GM19452 (cell line): ENCODE measurements around the gene FHOD3.

ENCODE experiments used
- ATAC-seq: cut with Tn5 transposase; IDR thresholded peaks from one replicate; pipeline ENCODE4 v1.9.1; 2021; ENCODE audit not compliant: unreplicated experiment

Gene FHOD3

GRCh38 chr18:36649205-36649604, 351.7 kb downstream of the FHOD3 start:
- ATAC-seq: no peak

DNA sequence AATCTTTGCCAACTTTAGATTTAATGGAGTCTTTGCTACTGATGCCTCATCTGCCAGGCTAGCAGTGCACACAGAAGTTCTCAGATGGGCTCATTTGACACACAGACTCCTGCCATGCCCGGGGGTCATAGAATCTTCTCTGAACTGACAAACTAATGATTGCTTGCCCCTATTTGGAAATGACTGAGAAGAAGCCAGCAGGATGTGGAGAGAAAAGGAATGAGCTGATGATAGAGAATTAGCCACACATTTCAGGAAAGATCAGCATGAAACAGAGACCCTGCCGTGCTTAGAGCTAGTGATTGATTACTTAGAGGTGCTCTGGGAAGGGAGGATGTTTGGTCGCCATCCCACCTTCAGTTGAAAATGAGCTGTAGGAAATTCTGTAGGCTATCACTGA, 352.8 kb downstream of the FHOD3 start:
- no peak for ATAC-seq

DNA sequence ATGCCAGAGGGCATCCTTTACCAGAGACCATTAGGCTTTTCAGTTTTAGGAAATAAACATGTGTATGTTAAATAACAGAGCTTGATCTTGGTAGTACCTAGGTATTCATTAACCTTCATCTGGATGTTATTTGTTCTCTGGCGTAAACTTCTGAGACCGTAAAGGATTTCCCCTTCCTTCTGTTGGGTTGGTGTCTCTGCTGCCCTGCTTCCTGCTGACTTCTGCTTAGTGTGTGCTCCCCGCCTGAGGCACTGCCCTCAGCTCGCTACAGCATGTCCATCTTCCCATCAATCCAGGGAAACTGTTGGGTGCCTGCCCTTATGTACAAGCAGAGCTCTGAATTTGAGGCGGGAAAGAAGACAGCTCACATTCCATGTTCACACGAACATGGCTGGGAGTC, 353.4 kb downstream of the FHOD3 start:
- ATAC-seq: peak; percentile 73

DNA sequence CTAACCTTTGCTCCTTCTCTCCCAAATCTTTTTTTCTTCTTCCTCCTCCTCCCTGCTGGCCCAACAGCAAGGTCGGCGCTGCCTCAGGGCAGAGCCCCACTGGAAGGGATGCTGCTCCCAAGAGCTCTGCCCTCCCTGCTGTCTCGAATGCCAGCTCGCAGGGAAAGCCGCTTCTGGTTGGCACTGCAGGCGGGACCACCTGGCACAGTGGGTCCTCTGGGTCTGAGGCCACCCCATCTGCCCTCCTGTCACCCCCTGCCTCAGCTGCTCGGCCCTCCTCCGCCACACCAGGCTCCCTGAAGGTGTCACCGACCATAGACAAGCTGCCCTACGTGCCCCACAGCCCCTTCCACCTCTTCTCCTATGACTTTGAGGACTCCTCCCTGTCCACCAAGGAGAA, 355.0 kb downstream of the FHOD3 start:
- ATAC-seq: no peak

DNA sequence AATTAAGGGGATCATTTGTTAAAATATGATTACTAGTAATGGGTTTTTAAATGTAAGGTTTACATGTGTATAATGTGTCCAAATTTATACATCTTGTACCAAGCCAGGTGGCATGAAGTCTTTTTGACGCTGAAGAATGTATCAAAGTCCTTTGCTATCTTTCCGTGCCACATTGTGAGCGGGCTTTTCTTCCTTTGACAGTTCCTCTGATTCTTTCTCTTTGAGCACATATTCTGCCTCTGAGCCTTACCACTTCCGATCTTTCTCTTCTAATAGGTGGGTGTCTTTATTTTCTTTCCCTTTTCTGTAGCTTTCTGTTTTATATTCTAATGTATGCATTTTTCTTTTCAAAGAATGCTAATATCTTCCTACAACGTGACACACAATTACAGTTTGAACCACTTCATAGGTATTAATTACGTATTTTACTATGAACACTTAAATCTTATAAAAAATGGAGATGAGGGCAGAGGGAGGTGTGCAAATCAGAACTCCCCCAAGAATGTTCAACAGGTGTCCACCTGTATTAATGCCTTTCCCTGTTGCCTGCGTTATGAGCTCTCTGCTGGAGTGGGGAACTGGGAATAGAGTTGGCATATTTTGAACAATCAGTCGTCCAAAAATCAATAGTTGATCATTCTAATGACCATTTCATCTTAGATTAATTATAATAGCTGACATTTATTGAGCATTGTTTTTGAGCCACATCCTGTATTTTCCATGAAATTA, 355.8 kb downstream of the FHOD3 start:
- ATAC-seq: no peak

GRCh38 chr18:36653870-36654269, 356.4 kb downstream of the FHOD3 start:
- no peak for ATAC-seq

GRCh38 chr18:36655074-36655473, 357.6 kb downstream of the FHOD3 start:
- no peak for ATAC-seq

- no peak for ATAC-seq
These were observed 358.4 kb downstream of the FHOD3 start for GRCh38 chr18:36655930-36656329.

DNA sequence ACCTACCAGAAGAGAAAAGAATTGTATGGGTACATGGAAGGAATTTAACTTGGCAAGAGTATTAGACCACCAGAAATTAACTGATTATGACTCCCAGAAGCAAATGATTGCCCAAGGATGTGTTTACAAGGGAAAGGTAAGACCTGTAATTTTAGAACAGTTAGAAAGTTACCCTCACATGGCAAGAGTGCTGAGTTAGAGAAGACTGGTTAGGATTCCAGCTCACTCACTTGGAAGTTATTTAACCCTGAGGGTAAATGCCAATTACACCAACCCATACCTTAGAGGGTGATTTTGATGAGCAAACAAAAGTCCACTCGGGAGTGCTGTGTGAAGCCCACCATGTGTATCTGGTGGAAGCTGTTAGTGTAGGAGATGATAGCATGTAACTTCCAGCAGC, 361.1 kb downstream of the FHOD3 start:
- ATAC-seq: no peak

GRCh38 chr18:36660311-36660710, 362.8 kb downstream of the FHOD3 start:
- no peak for ATAC-seq

DNA sequence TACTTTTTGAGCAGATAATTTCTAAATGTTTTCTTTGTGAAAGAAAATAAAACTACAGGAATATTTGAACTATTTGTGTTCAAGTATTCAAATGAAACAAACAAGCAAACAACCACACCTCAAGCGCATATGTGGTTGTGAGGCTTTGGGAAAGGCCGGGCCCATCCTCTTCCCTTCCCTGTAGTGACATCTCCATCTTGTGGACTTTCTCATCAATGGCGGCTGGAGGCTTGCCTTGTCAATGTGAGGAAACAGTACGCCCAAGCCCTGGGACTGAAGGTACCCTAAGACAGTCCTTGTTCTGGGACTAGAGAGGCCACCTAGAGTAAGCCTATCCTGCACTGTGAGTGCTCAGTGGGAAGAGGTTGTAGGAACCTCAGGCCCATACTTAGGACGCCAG, 364.5 kb downstream of the FHOD3 start:
- ATAC-seq: no peak

DNA sequence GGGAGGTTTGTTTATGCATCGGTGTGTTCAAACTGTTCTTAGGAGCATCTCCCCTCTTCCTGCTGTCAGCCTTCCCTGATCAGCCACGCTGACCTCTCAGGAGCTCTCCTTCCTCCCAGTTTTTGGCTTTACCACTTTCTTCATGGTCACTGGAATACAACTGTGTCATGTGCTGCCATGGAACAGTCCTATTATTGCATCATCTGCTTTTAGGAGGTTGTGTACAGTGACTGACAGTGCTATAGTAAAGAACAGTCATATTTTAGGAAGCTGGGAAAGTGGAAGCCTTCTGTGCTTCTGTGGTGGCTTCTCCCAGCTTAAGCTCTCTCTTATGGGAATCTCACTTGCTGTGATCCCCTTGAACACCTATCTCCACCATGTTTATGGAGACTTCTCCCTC, 365.8 kb downstream of the FHOD3 start:
- ATAC-seq: no peak

DNA sequence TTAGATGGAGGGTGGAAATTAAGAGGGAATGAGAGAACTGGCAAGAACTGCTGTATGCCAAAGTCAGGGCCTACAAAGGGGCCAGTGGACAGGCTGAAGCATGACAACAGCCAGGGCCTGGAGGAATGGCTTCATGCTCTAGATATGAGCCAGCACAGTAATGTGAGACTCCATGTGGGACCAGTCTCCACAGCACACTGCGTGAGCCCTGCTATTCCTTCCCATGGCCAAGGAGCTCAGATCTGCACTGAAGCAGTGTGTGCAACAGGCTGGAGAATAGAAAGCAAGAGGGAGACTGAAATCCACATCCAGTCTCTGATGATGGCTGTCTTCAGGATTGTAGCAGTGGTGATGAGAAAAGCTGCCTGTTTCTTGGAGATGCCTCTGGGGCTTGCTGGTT, 368.4 kb downstream of the FHOD3 start:
- ATAC-seq: no peak

GRCh38 chr18:36667811-36668210, 370.3 kb downstream of the FHOD3 start:
- ATAC-seq: no peak

- no peak for ATAC-seq
These were observed 370.8 kb downstream of the FHOD3 start for GRCh38 chr18:36668349-36668748.

- ATAC-seq: peak; percentile 75
These were observed 375.2 kb downstream of the FHOD3 start for GRCh38 chr18:36672437-36673344.

GRCh38 chr18:36673452-36673851, 375.9 kb downstream of the FHOD3 start:
- ATAC-seq: no peak

- no peak for ATAC-seq
These were observed 377.6 kb downstream of the FHOD3 start for GRCh38 chr18:36675076-36675475.

DNA sequence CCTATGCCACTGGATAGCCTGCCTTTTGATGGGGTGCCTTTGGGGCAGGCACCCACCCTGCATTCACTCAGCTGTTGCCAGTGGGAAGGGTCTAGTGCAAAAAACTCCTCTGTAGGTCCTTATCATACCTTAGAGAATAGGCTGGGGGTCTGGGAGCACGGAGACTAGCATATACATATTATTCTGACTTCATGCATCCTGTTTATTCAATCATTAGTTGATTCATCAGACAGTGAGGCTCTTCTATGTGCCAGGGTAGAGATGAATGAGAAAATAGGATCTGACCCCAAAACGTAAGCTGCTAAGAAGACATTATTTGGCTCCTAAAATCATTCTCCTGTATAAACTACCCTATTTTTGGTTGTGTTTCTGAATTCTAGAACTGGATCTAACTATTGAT, 378.0 kb downstream of the FHOD3 start:
- ATAC-seq: no peak

DNA sequence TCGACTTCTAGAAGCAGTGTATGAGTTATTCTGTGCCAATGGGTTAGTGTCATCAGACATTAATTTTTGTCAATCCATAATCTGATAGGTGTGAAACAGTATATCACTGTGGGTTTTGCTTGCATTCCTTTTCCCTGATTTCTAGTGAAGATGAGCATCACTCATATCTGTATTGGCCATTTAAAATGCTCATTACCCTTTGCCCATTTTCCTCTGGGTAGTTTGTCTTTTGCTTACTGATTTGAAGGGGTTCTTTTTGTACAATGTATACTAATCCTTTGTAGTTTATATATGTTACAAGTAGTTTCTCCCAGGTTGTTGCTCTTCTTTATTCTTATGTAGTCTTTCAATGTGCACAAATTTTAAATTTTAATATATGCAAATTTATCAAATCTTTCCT, 379.1 kb downstream of the FHOD3 start:
- ATAC-seq: no peak

DNA sequence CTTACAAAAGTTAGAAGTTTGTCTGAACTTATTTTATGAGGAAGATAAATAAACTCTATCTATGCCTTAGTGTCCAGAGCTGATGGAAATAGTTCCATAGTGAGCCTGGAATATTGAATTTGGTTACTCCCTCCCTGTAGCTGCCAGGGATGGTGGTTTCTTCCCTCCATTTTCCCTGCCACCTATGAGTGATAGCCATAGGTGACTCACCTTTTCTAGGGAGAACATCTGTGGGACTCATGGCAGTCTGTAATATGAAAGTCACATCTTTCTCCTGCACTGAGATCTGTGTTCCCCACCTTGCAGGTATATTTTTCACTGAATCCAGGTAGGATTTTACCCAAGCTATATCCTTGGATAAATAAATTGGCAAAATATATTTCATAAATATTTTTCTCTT, 382.5 kb downstream of the FHOD3 start:
- no peak for ATAC-seq

DNA sequence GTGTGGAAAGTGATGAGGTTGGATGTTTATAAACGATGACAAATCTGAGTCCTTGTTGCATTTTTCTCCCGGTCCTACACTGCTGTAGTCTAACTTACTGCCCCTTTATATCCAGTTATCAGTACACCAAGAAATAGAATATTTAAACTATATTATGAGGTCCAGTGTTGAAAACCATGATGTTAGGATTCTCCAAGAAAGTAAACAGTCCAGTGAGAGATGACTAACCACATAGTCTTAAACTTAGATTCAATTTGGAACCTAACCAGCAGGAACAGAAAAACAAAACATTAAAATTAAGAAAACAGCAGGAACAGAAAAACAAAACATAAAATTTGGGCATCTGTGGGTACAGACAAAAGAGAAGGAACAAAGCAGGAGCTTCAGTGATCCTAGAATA, 388.1 kb downstream of the FHOD3 start:
- ATAC-seq: no peak
